LHCN-M2 (cell line): ENCODE measurements around the gene PRSS8. TPM values are rescaled to one million over a fixed set of nuclear protein-coding genes. Genes with fewer than 3 reads are reported as not detected.
A peak's percentile ranks its signal among the peaks of the same experiment; 100 is the strongest.
"Not testable (repeated sequence)": the region's sequence is repeated elsewhere in the genome, so short reads cannot be mapped to it uniquely, and the experiment has no call there.

ENCODE experiments used
- DNase-seq: peaks from one replicate; pipeline ENCODE4 v3.0.0-alpha.2; 2012; ENCODE audit warnings: low read depth
- total RNA-seq: library from RNA; depleted of rRNA; stranded (reverse); fragments of >200 nt; gene quantifications from 2 replicates; pipeline ENCODE4 v1.2.3, GENCODE V29; 2014

PRSS8 gene
- total RNA-seq, 1 experiment from 2014 or later, result not detected

- DNase-seq, result peak; percentile 8
These were observed 8.9 kb upstream of the PRSS8 start for GRCh38 chr16:31144418-31144817.

- DNase-seq, result no peak
These were observed 8.2 kb upstream of the PRSS8 start for GRCh38 chr16:31143694-31144148.

GRCh38 chr16:31143011-31143693 is 7.6 kb upstream of the PRSS8 start:
- no peak for DNase-seq

- DNase-seq, result peak; percentile 98
These were observed 6.8 kb upstream of the PRSS8 start for GRCh38 chr16:31142109-31143010.

- no peak for DNase-seq
These were observed 6.1 kb upstream of the PRSS8 start for GRCh38 chr16:31141489-31142108.

GRCh38 chr16:31141071-31141469 is 5.5 kb upstream of the PRSS8 start:
- DNase-seq, result not testable (repeated sequence)

GRCh38 chr16:31138621-31139578 is 3.4 kb upstream of the PRSS8 start:
- peak; percentile 63 for DNase-seq

GRCh38 chr16:31136822-31137499 is 1.4 kb upstream of the PRSS8 start:
- DNase-seq, result not testable (repeated sequence)

GRCh38 chr16:31136287-31136662 is 748 bp upstream of the PRSS8 start:
- DNase-seq, result no peak

- no peak for DNase-seq
These were observed 647 bp downstream of the PRSS8 start for GRCh38 chr16:31134625-31135534.

GRCh38 chr16:31134091-31134571 is 1.4 kb downstream of the PRSS8 start:
- no peak for DNase-seq

GRCh38 chr16:31133046-31133501 is 2.5 kb downstream of the PRSS8 start:
- DNase-seq, result no peak

GRCh38 chr16:31132303-31132979 is 3.1 kb downstream of the PRSS8 start:
- no peak for DNase-seq

GRCh38 chr16:31131841-31132271 is 3.7 kb downstream of the PRSS8 start:
- DNase-seq, result no peak

GRCh38 chr16:31131416-31131815 is 4.1 kb downstream of the PRSS8 start:
- no peak for DNase-seq

- no peak for DNase-seq
These were observed 4.6 kb downstream of the PRSS8 start for GRCh38 chr16:31130899-31131298.

- no peak for DNase-seq
These were observed 5.1 kb downstream of the PRSS8 start for GRCh38 chr16:31130336-31130891.
